GM12878 (cell line): ENCODE results near the gene ESYT3. TPM values are rescaled to one million over a fixed set of nuclear protein-coding genes. Genes with fewer than 3 reads are reported as not detected.
"Not testable (repeated sequence)": the region's sequence is repeated elsewhere in the genome, so short reads cannot be mapped to it uniquely, and the experiment has no call there.

Experiments used
- ATAC-seq: fragments of 200-7000 bp; cut with Tn5 transposase; 3 replicates; pipeline ENCODE4 v1.9.1; 2020; ENCODE audit warnings: mild to moderate bottlenecking, moderate library complexity
- BruUV-seq: library from RNA; stranded (reverse); fragments of 400-500 nt; replicated peaks from 2 replicates; lab custom pipeline; 2021; lab: Mats Ljungman, UMichigan
- CTCF ChIA-PET: fragments of 300-600 bp; sonication (Branson Sonifier 250); formaldehyde crosslinking; extraction: SDS; loops from one replicate; lab custom pipeline; 2021; ENCODE audit warnings: inconsistent platforms; lab: Yijun Ruan, JAX
- POLR2A ChIA-PET: fragments of 350-600 bp; formaldehyde crosslinking; extraction: SDS; loops from one replicate; lab custom pipeline; 2021; ENCODE audit warnings: inconsistent platforms; lab: Charles Lee
- RAD21 ChIA-PET: fragments of 300-600 bp; sonication (Branson Sonifier 250); formaldehyde crosslinking; loops from one replicate; lab custom pipeline; 2023; ENCODE audit warnings: antibody characterized with exemption; ENCODE audit not compliant: unreplicated experiment; lab: Charles Lee
- SMC1A ChIA-PET: fragments of 300-600 bp; sonication (Branson Sonifier 250); formaldehyde crosslinking; loops from one replicate; lab custom pipeline; 2023; ENCODE audit not compliant: unreplicated experiment, uncharacterized antibody; lab: Charles Lee
- DNase-seq: peaks from one replicate; pipeline ENCODE4 v3.0.0-alpha.2; 2011; ENCODE audit warnings: low read depth, low spot score
- FAIRE-seq: peaks from 3 replicates; lab custom pipeline; 2011; peaks lifted over from hg19 to GRCh38; lab: Jason Lieb, UNC
- H2AFZ ChIP-seq: 2 replicates; pipeline ENCODE4 v1.6.0; 2011; ENCODE audit warnings: low read depth, low read length, control low read depth; ENCODE audit not compliant: control insufficient read depth
- H3K27ac ChIP-seq: 2 replicates; pipeline ENCODE4 v1.5.1; 2011; ENCODE audit warnings: control low read depth; ENCODE audit not compliant: control insufficient read depth, insufficient read depth
- H3K27me3 ChIP-seq, 2 experiments: replicated peaks in 1 of 2; 2 replicates each; pipeline versions ENCODE4 v1.6.0 to v1.6.1; 2011; ENCODE audit warnings: low read length in 1 of 2; ENCODE audit not compliant: control insufficient read depth in 2 of 2, insufficient read depth in 2 of 2
- H3K36me3 ChIP-seq, 2 experiments: 2 replicates each; pipeline ENCODE4 v1.5.1; 2011; ENCODE audit warnings: low read length in 1 of 2; ENCODE audit not compliant: control insufficient read depth in 2 of 2, insufficient read depth in 2 of 2
- H3K4me1 ChIP-seq: 2 replicates; pipeline ENCODE4 v1.6.1; 2011; ENCODE audit warnings: mild to moderate bottlenecking, low read length, moderate library complexity, mixed read lengths; ENCODE audit not compliant: control insufficient read depth, insufficient read depth
- H3K4me2 ChIP-seq: 2 replicates; pipeline ENCODE4 v1.6.0; 2011; ENCODE audit warnings: control low read depth; ENCODE audit not compliant: control insufficient read depth, insufficient read depth
- H3K4me3 ChIP-seq: fragments of 200-600 bp; sonication (generic); 2 replicates; pipeline ENCODE4 v1.5.1; 2016
- H3K79me2 ChIP-seq: 2 replicates; pipeline ENCODE4 v1.6.0; 2011; ENCODE audit warnings: low read length; ENCODE audit not compliant: control insufficient read depth, insufficient read depth
- H3K9ac ChIP-seq: 2 replicates; pipeline ENCODE4 v1.8.0; 2011; ENCODE audit warnings: low read length, control low read depth, mixed read lengths; ENCODE audit not compliant: control insufficient read depth, insufficient read depth
- H3K9me3 ChIP-seq: replicated peaks from 3 replicates; pipeline ENCODE4 v1.5.1; 2011; ENCODE audit warnings: mild to moderate bottlenecking, low read length; ENCODE audit not compliant: control insufficient read depth, insufficient read depth
- H4K20me1 ChIP-seq: 2 replicates; pipeline ENCODE4 v1.6.0; 2011; ENCODE audit not compliant: control insufficient read depth, insufficient read depth
- CTCF ChIP-seq, 3 experiments: IDR thresholded peaks in 2 of 3; conservative IDR thresholded peaks in 1 of 3; 2 replicates each; pipeline ENCODE4 v1.5.1; 2011; ENCODE audit warnings: low read depth in 3 of 3, low read length in 3 of 3, mild to moderate bottlenecking in 3 of 3, control low read depth in 2 of 3, moderate library complexity in 2 of 3, inconsistent platforms in 1 of 3, mixed read lengths in 1 of 3; ENCODE audit not compliant: control insufficient read depth in 2 of 3, insufficient read depth in 1 of 3; ENCODE audit errors: extremely low read depth in 1 of 3
- FOXK2 ChIP-seq: fragments of 450-650 bp; IDR thresholded peaks from 2 replicates; pipeline ENCODE4 v1.6.1; 2017; ENCODE audit warnings: mild to moderate bottlenecking, moderate library complexity
- MLLT1 ChIP-seq: fragments of 450-650 bp; IDR thresholded peaks from 2 replicates; pipeline ENCODE4 v1.6.1; 2016; ENCODE audit warnings: mild to moderate bottlenecking
- MTA3 ChIP-seq: IDR thresholded peaks from 2 replicates; pipeline ENCODE4 v1.6.1; 2012; ENCODE audit warnings: low read length, inconsistent platforms, borderline replicate concordance
- PML ChIP-seq: IDR thresholded peaks from 2 replicates; pipeline ENCODE4 v1.6.1; 2012; ENCODE audit warnings: low read length, inconsistent platforms
- POLR2A ChIP-seq: IDR thresholded peaks from 2 replicates; pipeline ENCODE4 v1.6.1; 2011; ENCODE audit warnings: low read depth, mild to moderate bottlenecking, low read length
- RAD21 ChIP-seq: IDR thresholded peaks from 2 replicates; pipeline ENCODE4 v1.6.1; 2011; ENCODE audit warnings: mild to moderate bottlenecking, low read depth, low read length, moderate library complexity; ENCODE audit not compliant: insufficient read depth
- SMAD1 ChIP-seq: fragments of 450-650 bp; IDR thresholded peaks from 2 replicates; pipeline ENCODE4 v1.6.1; 2018; ENCODE audit warnings: mild to moderate bottlenecking, low read depth; ENCODE audit not compliant: partially characterized antibody
- SPI1 ChIP-seq: IDR thresholded peaks from 2 replicates; pipeline ENCODE4 v1.6.1; 2011; ENCODE audit warnings: low read depth, mild to moderate bottlenecking, low read length, moderate library complexity, borderline replicate concordance; ENCODE audit not compliant: insufficient read depth
- ZNF622 ChIP-seq: fragments of 450-650 bp; IDR thresholded peaks from 2 replicates; pipeline ENCODE4 v1.6.1; 2017; ENCODE audit warnings: mild to moderate bottlenecking, inconsistent platforms
- WGBS: methylation state at CpG from one replicate; pipeline ENCODE4 v1.1.6; 2016; ENCODE audit warnings: low lambda C conversion rate; ENCODE audit not compliant: insufficient replicate concordance, insufficient coverage; ENCODE audit errors: missing lambda C conversion rate; 5-methylcytosine and 5-hydroxymethylcytosine counted together
- in situ Hi-C: fragments of 300-500 bp; cut with MboI; formaldehyde crosslinking; loops from 9 replicates; pipeline ENCODE4 v1.14.3; 2018; ENCODE audit warnings: mixed read lengths
- intact Hi-C: fragments of 100-400 bp; cut with micrococcal nuclease; formaldehyde crosslinking; loops from one replicate; pipeline ENCODE4 v1.14.2; 2022; ENCODE audit not compliant: unreplicated experiment
- polyA plus RNA-seq, 11 experiments: library from polyadenylated mRNA; depleted of rRNA in 4 of 11; unstranded in 6 of 11; stranded (reverse) in 5 of 11; fragments of >200 nt; fragmentation: Nextera tagmentation in 4 of 11; fragmentation: Illumina TruSeq in 1 of 11; extraction: Ambion mirVana in 4 of 11; extraction: Trizol in 1 of 11; gene quantifications; 1 replicate in 1 of 11; 2 replicates in 10 of 11; pipeline versions ENCODE4 v1.2.1 to v1.2.3, GENCODE V29; 2011 to 2016; ENCODE audit warnings: inconsistent platforms in 2 of 11, missing spikeins in 2 of 11, low read depth in 1 of 11
- total RNA-seq, 4 experiments: library from RNA; depleted of rRNA in 3 of 4; stranded (reverse); fragments of >200 nt in 3 of 4; fragmentation: Illumina TruSeq in 1 of 4; extraction: Trizol in 1 of 4; gene quantifications; 2 replicates each; pipeline versions ENCODE4 v1.2.1 to v1.2.3, GENCODE V29; 2013 to 2021

ESYT3 gene
- total and polyA plus RNA-seq, 10 of the 15 experiments (the other 5 are each of a cell fraction or from before 2014, with no cell fraction given), result not detected

DNA sequence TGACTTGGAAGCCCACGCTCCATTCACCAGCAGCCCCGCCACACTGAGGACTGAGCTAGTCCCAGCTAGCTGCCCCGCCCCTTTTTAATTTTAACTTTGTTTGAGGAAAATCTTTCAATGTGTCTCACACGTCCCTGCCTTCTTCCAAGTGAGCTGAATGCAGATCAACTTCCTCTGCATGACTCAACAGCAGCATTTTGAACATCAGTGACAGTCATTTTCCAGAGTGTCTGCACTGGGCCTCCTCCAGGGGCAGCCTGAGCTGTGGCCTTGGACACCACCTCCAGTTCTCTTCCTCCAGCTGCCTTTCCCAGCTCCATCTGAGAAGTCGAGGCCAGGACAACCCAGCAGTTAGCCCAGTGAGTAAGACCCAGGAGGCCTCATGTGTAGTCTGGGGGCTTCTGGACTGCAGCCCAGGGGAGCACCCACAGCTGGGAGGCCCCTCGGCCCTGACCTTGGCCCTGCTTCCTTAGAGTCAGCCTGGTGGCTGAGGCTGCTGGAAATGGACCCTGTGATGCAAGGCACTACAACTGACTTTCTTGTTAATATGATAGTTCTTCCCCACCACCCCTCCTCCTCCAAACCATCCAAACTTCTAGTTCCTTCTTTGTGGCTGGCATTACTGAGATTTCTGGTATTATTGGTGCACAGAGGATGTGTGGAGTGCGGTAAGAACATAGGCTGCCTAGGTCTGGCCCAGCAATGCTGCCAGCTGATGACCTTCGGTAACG, 21.4 kb upstream of the ESYT3 start (continued):
- TF ChIP-seq SMAD1, result no peak

DNA sequence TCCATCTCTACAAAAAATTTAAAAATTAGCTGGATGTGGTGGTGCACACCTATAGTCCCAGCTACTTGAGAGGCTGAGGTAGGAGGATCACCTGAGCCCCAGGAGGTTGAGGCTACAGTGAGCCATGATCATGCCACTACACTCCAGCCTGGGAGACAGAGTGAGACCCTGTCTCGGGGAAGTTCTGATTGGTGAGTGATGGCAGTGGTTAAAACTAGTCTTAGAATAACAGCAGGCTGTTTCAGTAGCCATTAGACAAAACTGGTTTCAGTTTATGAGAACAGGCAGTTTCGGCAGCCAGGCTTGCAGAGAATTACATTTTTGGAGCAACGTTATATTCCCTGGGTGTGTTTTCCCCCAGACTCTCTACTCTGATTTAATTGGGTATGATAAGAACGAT, 18.2 kb upstream of the ESYT3 start:
- ATAC-seq, result peak; percentile 50
- BruUV-seq, POLR2A ChIA-PET, H3K4me2 ChIP-seq, H3K9ac ChIP-seq, H3K9me3 ChIP-seq, H4K20me1 ChIP-seq, DNase-seq, H3K27ac ChIP-seq, H3K4me3 ChIP-seq, RAD21 ChIA-PET, H3K36me3 ChIP-seq, H3K79me2 ChIP-seq, H3K27me3 ChIP-seq, H2AFZ ChIP-seq, H3K4me1 ChIP-seq, FAIRE-seq: not testable (repeated sequence)
- in situ Hi-C loops (loop anchor here (5.0 kb wide), 1 partner anchor 506 kb away; no protein-coding TSS in a partner anchor), intact Hi-C loops (loop anchor here (2.0 to 10.0 kb wide), 2 partner anchors 231 to 507 kb away; partner anchors contain the start of gene ARMC8)
- ChIA-PET SMC1A (interaction anchor here (1.3 to 1.6 kb wide), 2 partner anchors 503 to 507 kb away, joined by 3 to 4 read pairs; no protein-coding TSS in a partner anchor), CTCF (interaction anchor here (1.1 to 3.5 kb wide), 3 partner anchors 500 to 507 kb away, joined by 5 to 51 read pairs (median 7); no protein-coding TSS in a partner anchor)
- WGBS, result 20% methylated on average over 4 of the region's 4 CpGs

DNA sequence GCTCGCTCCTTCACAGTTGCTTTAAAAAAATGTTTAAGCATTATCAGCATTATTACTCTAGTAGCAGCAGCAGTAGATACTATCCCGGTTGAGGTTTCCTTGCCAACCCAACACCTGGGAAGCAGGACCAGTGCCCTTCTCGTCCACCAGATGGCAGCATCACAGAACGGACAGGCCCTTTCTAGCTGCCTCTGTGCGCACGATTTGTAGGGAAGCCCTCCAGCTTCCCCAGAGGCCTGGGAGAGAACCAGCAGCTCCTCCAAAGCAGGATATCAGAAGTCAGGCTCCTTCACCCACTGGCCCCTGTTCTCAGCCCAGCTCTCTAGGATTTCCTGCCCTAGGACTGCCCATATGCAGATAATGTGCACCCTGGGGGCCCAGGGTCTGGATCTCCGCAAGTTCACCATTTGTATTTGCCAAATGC, 16.8 kb upstream of the ESYT3 start:
- H3K9ac ChIP-seq, result no peak overlapping the region
- POLR2A ChIA-PET, result interaction anchor here (0.5 to 0.6 kb wide), 2 partner anchors 392 to 727 kb away, joined by 3 to 7 read pairs; no protein-coding TSS in a partner anchor
- BruUV-seq, result no TSS peak
- SMC1A ChIA-PET, result interaction anchor here (0.6 to 2.3 kb wide), 6 partner anchors 92 to 506 kb away, joined by 3 to 14 read pairs (median 3); no protein-coding TSS in a partner anchor
- DNase-seq, result no peak
- ATAC-seq, result peak; percentile 98
- H4K20me1 ChIP-seq, result no peaks in the 10 kb centered on the region
- no peak overlapping the region for H3K4me2 ChIP-seq
- H3K9me3 ChIP-seq, result no peaks in the 10 kb centered on the region
- H3K27ac ChIP-seq, result no peak overlapping the region
- no peak overlapping the region for H3K4me3 ChIP-seq
- H3K27me3 ChIP-seq, result peaks cover 0 to 2% of the 10 kb centered on the region in 2 experiments; a peak in 1 of 4 replicates
- RAD21 ChIA-PET, result interaction anchor here (0.6 to 1.6 kb wide), 3 partner anchors 94 to 506 kb away, joined by 3 to 9 read pairs (median 4); no protein-coding TSS in a partner anchor
- H3K79me2 ChIP-seq, result no peaks in the 10 kb centered on the region
- peak; percentile 89 for FAIRE-seq
- CTCF ChIA-PET, result interaction anchor here (0.5 to 3.5 kb wide), 20 partner anchors 8 to 935 kb away, joined by 3 to 51 read pairs (median 4); partner anchors contain the start of gene CEP70
- H2AFZ ChIP-seq, result no peak overlapping the region
- in situ Hi-C loops, result loop anchor here (5.0 kb wide), 1 partner anchor 505 kb away; no protein-coding TSS in a partner anchor
- no peaks in the 10 kb centered on the region for H3K4me1 ChIP-seq
- intact Hi-C loops, result loop anchor here (2.0 to 10.0 kb wide), 2 partner anchors 233 to 505 kb away; partner anchors contain the start of gene ARMC8
- WGBS, result 21% methylated on average over 7 of the region's 7 CpGs
- no peaks in the 10 kb centered on the region for H3K36me3 ChIP-seq
- TF ChIP-seq RAD21 (peak; percentile 67), PML (no peak), CTCF (IDR thresholded peaks at IDR 0.05 in 2 of 3, conservative IDR thresholded peaks at IDR 0.05 in 1 of 3; ENCODE audit: control insufficient read depth in 2 of 3, extremely low read depth in 1 of 3, insufficient read depth in 1 of 3, low read depth in 3 of 3, low read length in 3 of 3) (peak; percentile 85 to 91 (median 89)), ZNF622 (no peak), SPI1 (no peak), MTA3 (no peak), FOXK2 (no peak), POLR2A (no peak), MLLT1 (no peak)
